HUES64 (cell line): ENCODE measurements around the gene DRAXIN. TPM values are rescaled to one million over a fixed set of nuclear protein-coding genes. Genes with fewer than 3 reads are reported as not detected.
"Not testable (repeated sequence)": the region's sequence is repeated elsewhere in the genome, so short reads cannot be mapped to it uniquely, and the experiment has no call there.

Experiments
- H3K27ac ChIP-seq: 2 replicates; pipeline ENCODE4 v1.7.0; 2013; ENCODE audit warnings: low read depth, low read length, inconsistent platforms
- H3K27me3 ChIP-seq: 2 replicates; pipeline ENCODE4 v1.6.1; 2013; ENCODE audit warnings: mild to moderate bottlenecking, low read length; ENCODE audit not compliant: insufficient read depth
- H3K36me3 ChIP-seq: 2 replicates; pipeline ENCODE4 v1.6.1; 2013; ENCODE audit warnings: mild to moderate bottlenecking, low read length; ENCODE audit not compliant: insufficient read depth
- H3K4me1 ChIP-seq: 2 replicates; pipeline ENCODE4 v1.6.1; 2013; ENCODE audit warnings: mild to moderate bottlenecking, low read length, moderate library complexity; ENCODE audit not compliant: insufficient read depth
- H3K4me3 ChIP-seq: 2 replicates; pipeline ENCODE4 v1.5.1; 2013; ENCODE audit warnings: mild to moderate bottlenecking, low read length, moderate library complexity
- H3K9ac ChIP-seq: 2 replicates; pipeline ENCODE4 v1.6.1; 2013; ENCODE audit warnings: mild to moderate bottlenecking, low read depth, low read length
- H3K9me3 ChIP-seq: 2 replicates; pipeline ENCODE4 v1.6.1; 2013; ENCODE audit warnings: low read depth, low read length; ENCODE audit not compliant: insufficient read depth
- WGBS: fragments of 150-250, 120-280 bp; methylation state at CpG from one replicate; pipeline ENCODE4 v1.1.7; 2013; ENCODE audit warnings: missing lambda C conversion rate; 5-methylcytosine and 5-hydroxymethylcytosine counted together
- polyA plus RNA-seq, 2 experiments: library from polyadenylated mRNA; stranded (reverse); fragments of 50-300 nt; gene quantifications; one replicate each; pipeline ENCODE4 v1.2.3, GENCODE V29; 2013

The DRAXIN gene
- 20.7 TPM for polyA plus RNA-seq (2013, experiment 1 of 2)
- polyA plus RNA-seq (2013, experiment 2 of 2): 19.1 TPM

DNA sequence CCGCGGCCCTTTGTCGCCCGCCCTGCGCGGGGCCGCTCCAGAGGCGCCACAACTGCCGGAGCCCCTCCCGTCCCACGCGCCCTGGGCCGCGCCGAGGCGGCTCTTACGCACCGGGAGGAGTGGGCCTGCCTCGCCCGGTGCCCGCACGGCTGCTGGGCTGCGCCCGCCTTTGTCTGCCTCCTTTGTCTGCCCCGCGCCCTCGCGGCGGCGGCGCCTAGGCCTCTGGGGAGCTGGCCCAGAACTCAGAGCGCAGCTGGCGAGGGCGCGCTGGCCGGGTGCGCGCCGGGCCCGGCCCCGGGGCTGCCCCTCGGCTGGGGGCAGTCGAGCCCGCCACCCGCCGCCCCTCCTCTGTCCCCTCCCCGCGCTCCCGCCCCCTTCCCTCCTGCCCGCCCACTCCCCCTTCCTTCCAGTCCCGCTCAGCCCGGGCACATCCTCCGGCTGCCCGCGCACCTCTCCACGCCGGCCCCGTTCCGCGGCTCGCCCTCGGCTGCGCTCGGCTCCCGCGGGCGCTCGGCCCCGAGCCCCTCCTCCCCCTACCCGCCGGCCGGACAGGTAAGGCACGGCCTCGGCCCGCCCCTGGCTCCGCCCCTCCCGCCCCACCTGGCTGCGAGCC is at the start of gene DRAXIN:
Gene DRAXIN, plus strand, starts transcription at position 409 of the 613 bp plus-strand sequence. CDS start 14,549 bp downstream, outside the sequence.
- peaks cover 8% of the 10 kb centered on the region for H3K27me3 ChIP-seq
- H3K9ac ChIP-seq: peak within 1 kb of the TSS; percentile 98
- WGBS: under 1% methylated on average over 72 of the region's 78 CpGs
- H3K4me3 ChIP-seq: peak within 1 kb of the TSS; percentile 85
- H3K36me3 ChIP-seq: no peaks in the 10 kb centered on the region
- H3K4me1 ChIP-seq: peaks cover 40% of the 10 kb centered on the region
- peak within 1 kb of the TSS; percentile 93 for H3K27ac ChIP-seq
- no peaks in the 10 kb centered on the region for H3K9me3 ChIP-seq

GRCh38 chr1:11641776-11642305 is 49.7 kb upstream of the DRAXIN start:
- no peak overlapping the region for H3K9ac ChIP-seq
- no peaks in the 10 kb centered on the region for H3K27me3 ChIP-seq
- no peak overlapping the region for H3K4me3 ChIP-seq
- no peaks in the 10 kb centered on the region for H3K36me3 ChIP-seq
- H3K27ac ChIP-seq: no peak overlapping the region
- H3K9me3 ChIP-seq: no peaks in the 10 kb centered on the region
- 87% methylated on average over 5 of the region's 5 CpGs for WGBS
- H3K4me1 ChIP-seq: no peaks in the 10 kb centered on the region

DNA sequence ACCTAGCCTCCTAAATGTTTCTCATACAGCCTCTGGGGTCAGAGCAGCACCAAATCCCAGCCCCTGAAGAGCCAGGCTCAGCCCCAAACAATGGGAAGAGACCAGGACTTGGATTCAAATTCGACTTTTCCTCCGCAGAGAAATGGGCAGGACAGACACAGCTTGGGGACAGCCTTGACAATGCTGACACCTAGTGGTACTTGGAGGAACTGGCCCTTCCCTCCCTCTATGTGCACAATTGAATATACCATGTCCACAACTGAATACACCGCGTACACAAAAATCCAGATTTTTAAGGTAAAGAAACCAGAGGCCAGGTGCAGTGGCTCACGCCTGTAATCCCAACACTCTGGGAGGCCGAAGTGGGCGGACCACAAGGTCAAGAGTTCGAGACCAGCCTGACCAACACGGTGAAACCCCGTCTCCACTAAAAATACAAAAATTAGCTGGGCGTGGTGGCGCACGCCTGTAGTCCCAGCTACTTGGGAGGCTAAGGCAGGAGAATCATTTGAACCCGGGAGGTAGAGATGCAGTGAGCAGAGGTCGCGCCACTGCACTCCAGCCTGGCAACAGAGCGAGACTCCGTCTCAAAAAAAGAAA is 49.0 kb upstream of the DRAXIN start:
- H3K27me3 ChIP-seq, H3K9me3 ChIP-seq, H3K9ac ChIP-seq, H3K4me1 ChIP-seq, H3K27ac ChIP-seq, H3K4me3 ChIP-seq, H3K36me3 ChIP-seq: not testable (repeated sequence)
- whole genome bisulfite sequencing: 57% methylated on average over 18 of the region's 18 CpGs

DNA sequence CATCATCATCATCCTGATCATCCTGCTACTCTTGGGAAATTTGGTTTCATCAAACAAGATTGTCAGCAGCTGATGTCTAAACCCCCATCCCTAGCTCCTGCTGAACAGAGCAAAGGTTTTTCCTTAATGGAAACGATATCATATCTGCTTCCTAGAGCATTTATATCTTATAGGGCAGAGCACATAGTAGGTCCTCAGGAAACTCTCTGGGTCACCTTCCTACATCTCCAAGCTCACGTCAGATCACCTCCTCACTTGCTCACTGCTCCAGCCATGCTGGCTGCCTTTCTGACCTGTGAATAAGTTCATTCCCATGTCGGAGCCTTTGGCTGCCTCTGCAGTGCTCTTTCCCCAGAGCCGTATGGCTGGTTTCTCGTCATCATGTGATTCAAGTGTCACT is 47.7 kb upstream of the DRAXIN start:
- Histone ChIP-seq H3K27me3 (no peaks in the 10 kb centered on the region), H3K9me3 (no peaks in the 10 kb centered on the region), H3K36me3 (no peaks in the 10 kb centered on the region), H3K27ac (no peak overlapping the region), H3K4me1 (peaks cover 5% of the 10 kb centered on the region), H3K4me3 (no peak overlapping the region), H3K9ac (no peak overlapping the region)
- 80% methylated on average over 5 of the region's 5 CpGs for WGBS

DNA sequence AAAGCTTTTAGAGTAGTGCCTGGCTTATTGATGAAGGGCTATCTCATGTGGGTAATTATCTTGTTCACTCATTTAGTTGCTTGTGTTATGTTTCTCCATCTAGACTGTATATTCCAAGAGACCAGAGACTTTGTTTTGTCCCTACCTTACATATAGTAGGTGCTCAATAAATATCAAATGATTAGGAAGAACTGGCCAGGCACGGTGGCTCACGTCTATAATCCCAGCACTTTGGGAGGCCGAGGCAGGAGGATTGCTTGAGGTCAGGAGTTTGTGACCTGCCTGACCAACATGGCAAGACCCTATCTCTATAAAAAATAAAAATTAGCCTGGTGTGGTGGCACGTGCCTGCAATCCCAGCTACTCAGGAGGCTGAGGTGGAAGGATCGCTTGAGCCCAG is 46.2 kb upstream of the DRAXIN start:
- no peaks in the 10 kb centered on the region for H3K36me3 ChIP-seq
- peaks cover 11% of the 10 kb centered on the region for H3K27me3 ChIP-seq
- H3K4me3 ChIP-seq: no peak overlapping the region
- peaks cover 10% of the 10 kb centered on the region for H3K4me1 ChIP-seq
- no peak overlapping the region for H3K9ac ChIP-seq
- no peaks in the 10 kb centered on the region for H3K9me3 ChIP-seq
- 85% methylated on average over 5 of the region's 5 CpGs for WGBS
- no peak overlapping the region for H3K27ac ChIP-seq

DNA sequence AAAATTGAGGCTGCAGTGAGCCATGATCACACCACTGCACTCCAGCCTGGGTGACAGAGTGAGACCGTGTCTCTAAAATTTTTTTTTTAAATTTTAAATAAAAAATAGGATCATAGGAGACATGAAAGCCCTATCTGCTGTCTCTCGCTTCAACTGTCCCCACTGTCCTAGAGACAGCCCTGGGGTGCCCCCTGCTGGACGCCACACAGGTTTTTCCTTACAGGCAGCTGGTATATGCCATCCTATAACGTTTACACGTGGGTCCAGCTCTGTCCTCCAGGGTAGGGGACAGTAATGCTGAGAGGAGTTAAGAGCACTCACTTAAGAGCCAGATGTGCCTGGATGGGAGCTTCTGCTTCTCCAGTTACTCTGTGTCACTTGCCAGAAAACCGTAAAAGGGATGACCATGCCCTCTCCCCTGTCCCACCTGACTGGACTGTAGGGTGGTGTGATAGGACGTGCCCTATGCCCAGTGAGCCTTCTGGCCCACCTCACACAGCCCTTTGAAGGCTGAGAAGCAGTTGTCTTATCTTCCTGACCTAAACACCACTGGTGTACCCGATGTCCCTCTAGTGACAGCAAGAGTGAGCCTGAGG is 45.7 kb upstream of the DRAXIN start:
- no peaks in the 10 kb centered on the region for H3K9me3 ChIP-seq
- peaks cover 14% of the 10 kb centered on the region for H3K27me3 ChIP-seq
- no peak overlapping the region for H3K9ac ChIP-seq
- H3K4me3 ChIP-seq: no peak overlapping the region
- H3K36me3 ChIP-seq: no peaks in the 10 kb centered on the region
- peaks cover 12% of the 10 kb centered on the region for H3K4me1 ChIP-seq
- H3K27ac ChIP-seq: no peak overlapping the region
- WGBS: 44% methylated on average over 7 of the region's 8 CpGs

DNA sequence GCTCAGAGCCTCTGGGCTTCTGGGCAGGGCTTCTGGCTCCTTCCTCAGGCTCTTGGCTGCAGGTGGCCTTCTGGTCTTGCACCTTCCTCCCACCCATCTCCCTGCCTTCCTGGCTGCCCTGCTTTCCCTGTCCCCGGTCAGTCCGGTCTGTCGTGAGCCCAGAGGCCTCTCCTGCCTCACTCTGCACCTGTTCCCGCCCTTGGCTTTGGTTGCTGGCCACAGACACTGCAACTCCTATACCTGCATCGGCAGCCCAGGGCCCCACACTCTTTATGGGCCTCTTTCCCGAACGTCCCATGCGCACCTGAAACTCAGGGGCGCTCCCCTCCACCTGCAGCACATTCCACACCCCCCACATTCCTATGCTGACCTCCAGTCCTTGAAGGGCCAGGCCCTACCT is 45.2 kb upstream of the DRAXIN start:
- H3K27ac ChIP-seq: no peak overlapping the region
- H3K4me3 ChIP-seq: no peak overlapping the region
- H3K9ac ChIP-seq: no peak overlapping the region
- no peaks in the 10 kb centered on the region for H3K36me3 ChIP-seq
- H3K4me1 ChIP-seq: peaks cover 16% of the 10 kb centered on the region
- H3K27me3 ChIP-seq: peaks cover 20% of the 10 kb centered on the region
- WGBS: 89% methylated on average over 9 of the region's 9 CpGs
- no peaks in the 10 kb centered on the region for H3K9me3 ChIP-seq

GRCh38 chr1:11647333-11647732 is 44.2 kb upstream of the DRAXIN start:
- H3K4me3 ChIP-seq: no peak overlapping the region
- no peak overlapping the region for H3K9ac ChIP-seq
- H3K4me1 ChIP-seq: peaks cover 16% of the 10 kb centered on the region
- WGBS: 93% methylated on average over 7 of the region's 7 CpGs
- no peaks in the 10 kb centered on the region for H3K9me3 ChIP-seq
- H3K36me3 ChIP-seq: no peaks in the 10 kb centered on the region
- H3K27ac ChIP-seq: no peak overlapping the region
- H3K27me3 ChIP-seq: peaks cover 27% of the 10 kb centered on the region

- Histone ChIP-seq H3K27me3 (peaks cover 35% of the 10 kb centered on the region), H3K9me3 (no peaks in the 10 kb centered on the region), H3K4me3 (no peak overlapping the region), H3K4me1 (peaks cover 21% of the 10 kb centered on the region), H3K36me3 (no peaks in the 10 kb centered on the region), H3K27ac (no peak overlapping the region), H3K9ac (no peak overlapping the region)
- 86% methylated on average over 6 of the region's 6 CpGs for WGBS
These were observed 43.5 kb upstream of the DRAXIN start for GRCh38 chr1:11648039-11648438.

- H3K4me3 ChIP-seq: peak overlapping the region; percentile 42
- no peaks in the 10 kb centered on the region for H3K9me3 ChIP-seq
- peak overlapping the region; percentile 24; the same call in 1 of the 2 replicates for H3K9ac ChIP-seq
- H3K36me3 ChIP-seq: no peaks in the 10 kb centered on the region
- WGBS: 7% methylated on average over 30 of the region's 30 CpGs
- H3K4me1 ChIP-seq: peaks cover 26% of the 10 kb centered on the region
- H3K27ac ChIP-seq: no peak overlapping the region
- peaks cover 39% of the 10 kb centered on the region for H3K27me3 ChIP-seq
These were observed 42.8 kb upstream of the DRAXIN start for GRCh38 chr1:11648732-11649158.

DNA sequence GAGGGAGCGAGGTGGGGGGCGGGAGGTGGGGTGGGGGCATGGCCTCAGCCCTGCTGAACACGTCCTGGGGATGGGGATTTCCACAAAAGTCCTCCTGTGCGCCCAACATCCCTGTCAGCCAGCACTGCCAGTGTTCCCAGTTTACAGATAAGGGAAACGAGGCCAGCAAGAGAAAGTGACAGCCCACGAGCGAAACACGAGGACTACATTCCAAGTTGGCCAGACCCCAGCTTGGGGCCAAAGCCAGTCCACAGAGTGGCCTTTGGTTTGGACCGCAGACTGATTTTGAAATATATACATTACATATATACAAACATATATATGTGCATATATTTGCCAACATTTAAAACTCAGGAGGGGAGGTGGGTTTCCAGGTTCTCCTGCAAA is 42.3 kb upstream of the DRAXIN start:
- Histone ChIP-seq H3K36me3 (no peaks in the 10 kb centered on the region), H3K4me1 (peaks cover 26% of the 10 kb centered on the region), H3K9me3 (no peaks in the 10 kb centered on the region), H3K9ac (no peak overlapping the region), H3K27ac (no peak overlapping the region), H3K4me3 (no peak overlapping the region), H3K27me3 (peaks cover 43% of the 10 kb centered on the region)
- WGBS: 20% methylated on average over 6 of the region's 9 CpGs
